Activated T-cell treated with anti-CD3 and anti-CD28 coated beads, Interleukin-2, amount 50 U/mL, for 24 hours (primary cell): ENCODE measurements around the gene XYLT1.
A peak's percentile ranks its signal among the peaks of the same experiment; 100 is the strongest.

ENCODE experiments used
- DNase-seq: peaks from one replicate; pipeline ENCODE4 v3.0.0-alpha.2; 2020
- H3K27ac Mint-ChIP-seq: 2 replicates; pipeline ENCODE4 v1.8.0; 2020; ENCODE audit warnings: mild to moderate bottlenecking, mixed read lengths
- H3K27me3 Mint-ChIP-seq: 2 replicates; pipeline ENCODE4 v1.8.0; 2020; ENCODE audit warnings: mixed read lengths
- H3K36me3 Mint-ChIP-seq: 2 replicates; pipeline ENCODE4 v1.8.0; 2020; ENCODE audit warnings: low read depth, mixed read lengths
- H3K4me1 Mint-ChIP-seq: 2 replicates; pipeline ENCODE4 v1.8.0; 2020; ENCODE audit warnings: low read depth, mixed read lengths
- H3K4me3 Mint-ChIP-seq: 2 replicates; pipeline ENCODE4 v1.8.0; 2020; ENCODE audit warnings: mild to moderate bottlenecking, moderate library complexity, mixed read lengths
- H3K9me3 Mint-ChIP-seq: 2 replicates; pipeline ENCODE4 v1.8.0; 2020; ENCODE audit warnings: mixed read lengths

Gene XYLT1

DNA sequence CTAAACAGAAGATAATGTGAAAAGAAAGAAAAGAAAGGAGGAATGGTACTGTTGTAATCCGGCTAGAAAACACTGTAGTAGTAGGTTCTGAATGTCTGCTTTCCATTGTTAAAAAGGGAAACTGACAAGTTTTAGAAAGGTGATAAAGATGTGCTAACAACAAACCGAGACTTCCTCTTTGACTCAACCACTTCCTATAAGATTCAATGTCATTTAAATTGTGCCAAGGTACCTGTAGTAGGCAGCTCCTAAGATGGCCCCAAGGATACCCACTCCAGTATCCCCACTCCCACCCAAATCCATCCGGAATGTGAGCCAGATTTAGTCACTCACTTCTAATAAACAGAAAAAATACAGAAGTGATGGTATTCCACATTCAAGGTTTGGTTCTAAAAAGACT, 31.2 kb downstream of the XYLT1 start:
- Mint-ChIP-seq H3K4me3 (peak overlapping the region; percentile 19), H3K27me3 (no peaks in the 10 kb centered on the region), H3K36me3 (peaks cover 4% of the 10 kb centered on the region), H3K27ac (peak overlapping the region; percentile 73), H3K4me1 (peaks cover 31% of the 10 kb centered on the region), H3K9me3 (no peaks in the 10 kb centered on the region)
- no peak for DNase-seq

DNA sequence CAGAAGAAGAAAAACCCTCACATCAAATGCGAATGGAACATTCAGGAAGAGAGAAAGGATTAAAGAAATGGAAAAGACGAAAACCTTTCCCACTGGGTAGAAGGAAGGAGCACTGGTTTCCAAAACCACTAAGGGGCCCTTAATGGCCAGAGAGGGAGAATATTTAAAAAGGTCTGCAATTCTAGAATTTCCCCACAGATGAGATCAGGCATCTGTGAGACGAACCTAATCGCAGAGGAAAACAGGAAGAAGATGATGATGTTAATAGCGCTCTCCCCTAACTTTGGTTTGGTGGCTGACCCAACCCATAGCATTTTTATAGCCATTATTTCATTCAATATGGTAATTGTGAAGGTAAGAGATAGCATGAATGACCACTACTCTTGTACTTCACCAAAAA, 32.8 kb downstream of the XYLT1 start:
- no peak for DNase-seq
- no peaks in the 10 kb centered on the region for H3K36me3 Mint-ChIP-seq
- no peak overlapping the region for H3K4me3 Mint-ChIP-seq
- peaks cover 32% of the 10 kb centered on the region for H3K4me1 Mint-ChIP-seq
- no peaks in the 10 kb centered on the region for H3K27me3 Mint-ChIP-seq
- H3K27ac Mint-ChIP-seq: no peak overlapping the region
- H3K9me3 Mint-ChIP-seq: no peaks in the 10 kb centered on the region

DNA sequence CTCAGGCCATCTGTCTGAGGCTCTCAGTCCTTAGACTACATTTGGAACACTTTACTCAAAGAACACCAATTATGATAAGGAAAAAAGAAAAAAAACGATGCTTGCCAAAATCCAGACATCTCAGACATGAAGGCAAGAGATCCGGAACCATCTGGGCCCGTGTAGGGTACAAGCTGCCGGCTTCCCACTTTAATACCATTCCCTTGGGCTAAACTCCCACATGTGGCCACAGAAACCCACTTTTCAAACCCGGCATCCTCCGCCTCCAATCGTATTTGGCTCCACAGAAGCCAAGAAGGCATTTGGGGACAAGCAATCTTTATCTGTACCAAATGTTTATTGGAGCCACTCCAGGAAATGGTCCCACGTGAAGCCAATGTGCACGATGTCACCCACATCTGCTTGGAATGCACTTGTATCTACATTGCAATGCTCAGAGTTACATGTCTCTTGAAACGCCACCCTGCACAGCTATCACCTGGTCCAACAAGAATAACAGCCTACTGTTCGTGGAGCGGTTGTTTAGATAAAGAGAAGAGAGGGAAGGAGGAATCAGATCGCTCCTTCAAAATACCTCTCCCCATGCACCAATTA, 33.5 kb downstream of the XYLT1 start:
- Mint-ChIP-seq H3K4me3 (no peak overlapping the region), H3K4me1 (peaks cover 34% of the 10 kb centered on the region), H3K36me3 (no peaks in the 10 kb centered on the region), H3K27me3 (no peaks in the 10 kb centered on the region), H3K9me3 (no peaks in the 10 kb centered on the region), H3K27ac (no peak overlapping the region)
- DNase-seq: no peak

DNA sequence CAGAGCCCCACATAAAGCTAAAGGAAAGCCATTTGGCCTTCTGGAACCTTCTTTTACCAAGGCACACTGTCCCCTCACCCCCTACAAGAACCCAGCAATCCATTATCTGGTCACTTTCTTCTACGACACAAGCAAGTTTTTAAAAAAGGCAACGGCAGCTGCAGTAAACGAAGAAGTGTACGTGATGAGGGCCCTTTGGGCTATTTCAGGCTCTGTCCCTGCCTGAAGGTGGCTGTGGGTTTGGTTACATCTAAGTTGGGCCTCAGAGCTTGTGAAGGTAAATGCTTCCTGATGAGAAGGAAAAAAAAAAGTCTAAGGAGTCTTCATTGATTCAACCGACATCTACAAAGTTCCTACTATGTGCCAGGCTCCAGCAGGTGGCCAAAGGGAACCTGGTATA, 35.4 kb downstream of the XYLT1 start:
- Mint-ChIP-seq H3K4me1 (peaks cover 34% of the 10 kb centered on the region), H3K4me3 (no peak overlapping the region), H3K27ac (no peak overlapping the region), H3K27me3 (no peaks in the 10 kb centered on the region), H3K9me3 (no peaks in the 10 kb centered on the region), H3K36me3 (no peaks in the 10 kb centered on the region)
- DNase-seq: no peak

DNA sequence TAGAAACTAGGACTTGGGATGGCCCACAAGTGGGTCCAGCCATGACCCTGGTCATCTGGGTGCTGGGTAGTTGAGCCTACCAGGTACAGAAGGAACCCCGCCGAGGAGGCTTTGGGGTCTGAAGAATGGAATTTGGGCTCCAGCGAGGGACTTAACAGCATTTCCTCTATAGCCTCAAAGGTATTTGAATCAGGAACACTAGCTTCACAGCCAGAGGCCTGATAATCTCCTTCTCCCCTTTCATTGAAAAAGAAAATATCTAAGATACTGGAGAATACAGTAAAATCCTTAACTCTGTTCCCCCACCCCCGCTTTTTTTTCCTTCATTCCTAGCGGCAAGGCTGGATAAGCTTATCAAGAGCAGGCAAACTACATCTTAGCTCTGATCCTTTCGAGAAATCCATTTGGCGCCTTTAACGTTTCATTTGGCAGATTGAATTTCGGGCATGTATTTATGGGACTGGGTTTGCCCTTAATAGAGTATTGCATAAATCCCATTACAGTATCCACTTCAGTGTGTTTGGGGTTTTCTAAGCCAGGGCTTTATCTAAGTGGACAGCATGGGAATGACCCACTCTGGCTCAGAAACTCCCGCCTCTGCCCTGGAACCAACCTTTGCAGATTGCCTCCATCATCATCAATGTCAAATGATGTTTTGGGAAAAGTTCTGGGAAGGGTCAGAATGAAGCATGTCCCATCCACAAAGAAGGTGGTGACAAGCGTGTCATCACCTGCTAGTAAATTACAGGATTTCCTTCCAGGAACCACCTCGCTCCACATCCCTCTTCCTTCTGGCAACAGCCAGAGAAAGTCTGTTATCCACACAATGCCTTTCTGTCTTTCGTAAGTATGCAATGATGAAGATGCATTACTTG, 36.9 kb downstream of the XYLT1 start:
- Mint-ChIP-seq H3K4me1 (peaks cover 19% of the 10 kb centered on the region), H3K27me3 (no peaks in the 10 kb centered on the region), H3K36me3 (no peaks in the 10 kb centered on the region), H3K4me3 (no peak overlapping the region), H3K9me3 (no peaks in the 10 kb centered on the region), H3K27ac (no peak overlapping the region)
- DNase-seq: no peak

DNA sequence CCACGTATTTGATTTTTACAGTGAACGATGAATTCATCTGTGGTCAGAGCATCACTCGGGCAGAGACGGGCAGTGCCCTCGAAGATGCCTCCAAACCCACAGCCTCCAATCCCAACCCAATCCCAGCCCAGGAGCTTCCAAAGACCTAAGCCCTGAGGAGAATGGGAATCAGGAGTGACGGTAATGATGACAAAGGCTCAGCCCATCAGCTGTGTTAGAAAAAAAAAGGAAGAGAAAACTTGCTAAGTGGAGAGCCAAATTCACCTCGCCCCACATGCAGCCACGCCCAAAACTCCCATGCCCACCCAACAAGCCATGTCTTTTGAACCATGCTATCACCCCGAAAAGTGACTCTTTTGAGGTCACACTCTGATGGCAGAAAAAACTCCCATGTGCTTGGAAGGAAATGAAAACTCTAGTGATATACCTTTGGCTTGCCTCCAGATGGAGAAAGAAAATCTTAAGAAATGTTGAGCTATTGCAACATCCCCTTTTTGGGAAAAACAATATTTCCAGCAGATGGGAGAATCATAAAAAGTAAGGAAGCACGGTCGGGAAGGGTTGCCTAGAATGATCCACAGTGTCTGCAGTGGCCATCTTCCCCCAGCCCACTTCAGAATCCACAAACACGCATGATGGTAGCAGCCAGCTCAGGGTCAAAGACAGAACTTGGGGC, 37.7 kb downstream of the XYLT1 start:
- Mint-ChIP-seq H3K9me3 (no peaks in the 10 kb centered on the region), H3K27me3 (no peaks in the 10 kb centered on the region), H3K4me3 (no peak overlapping the region), H3K27ac (no peak overlapping the region), H3K36me3 (no peaks in the 10 kb centered on the region), H3K4me1 (peaks cover 13% of the 10 kb centered on the region)
- no peak for DNase-seq

DNA sequence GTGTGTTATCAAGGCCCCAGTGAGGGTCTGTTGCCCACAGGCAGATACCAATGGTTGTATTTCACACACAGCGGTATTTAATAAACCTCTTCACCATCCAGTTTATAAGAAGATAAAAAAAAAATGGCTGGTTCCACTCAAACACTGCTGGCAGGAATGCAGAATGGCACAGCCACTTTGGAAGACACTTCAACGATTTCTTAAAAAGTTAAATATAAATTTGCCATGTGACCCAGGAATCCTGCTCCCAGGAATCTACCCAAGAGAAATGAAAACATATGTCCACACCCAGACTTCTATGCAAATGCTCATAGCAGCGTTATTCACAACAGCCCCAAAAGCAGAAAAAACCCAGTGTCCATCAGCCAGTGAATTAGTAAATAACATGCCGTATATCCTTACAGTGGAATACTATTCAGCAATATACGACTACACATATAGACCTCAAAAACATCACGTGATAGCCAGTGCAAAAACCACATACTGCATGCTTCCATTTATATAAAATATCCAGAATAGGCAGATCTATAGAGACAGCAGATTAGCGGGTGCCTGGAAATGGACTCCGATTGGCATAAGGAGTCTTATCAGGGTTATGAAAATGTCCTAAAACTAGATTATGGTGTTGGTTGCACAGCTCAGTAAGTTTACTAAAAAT, 38.7 kb downstream of the XYLT1 start:
- Mint-ChIP-seq H3K9me3 (no peaks in the 10 kb centered on the region), H3K27me3 (no peaks in the 10 kb centered on the region), H3K4me3 (no peak overlapping the region), H3K27ac (no peak overlapping the region), H3K4me1 (peaks cover 9% of the 10 kb centered on the region), H3K36me3 (no peaks in the 10 kb centered on the region)
- DNase-seq: no peak

DNA sequence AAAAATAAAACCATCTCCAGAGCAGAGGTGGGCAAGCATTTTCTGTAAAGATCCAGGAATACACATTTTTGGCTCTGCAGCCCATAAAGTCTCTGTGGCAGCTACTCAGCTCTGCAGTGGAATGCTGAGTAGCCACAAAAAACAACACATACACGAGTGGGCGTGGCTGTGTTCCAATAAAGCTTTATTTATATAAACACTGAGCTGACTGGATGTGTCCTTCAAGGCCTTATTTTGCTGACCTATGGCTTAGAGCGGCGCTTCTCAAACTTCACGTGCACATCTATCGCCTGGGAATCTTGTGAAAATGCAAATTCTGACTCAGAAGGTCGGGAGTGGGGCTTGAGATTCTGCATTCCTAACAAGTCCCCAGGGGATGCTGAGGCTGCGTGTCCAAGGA, 39.7 kb downstream of the XYLT1 start:
- H3K4me1 Mint-ChIP-seq: peaks cover 8% of the 10 kb centered on the region
- H3K27me3 Mint-ChIP-seq: no peaks in the 10 kb centered on the region

DNA sequence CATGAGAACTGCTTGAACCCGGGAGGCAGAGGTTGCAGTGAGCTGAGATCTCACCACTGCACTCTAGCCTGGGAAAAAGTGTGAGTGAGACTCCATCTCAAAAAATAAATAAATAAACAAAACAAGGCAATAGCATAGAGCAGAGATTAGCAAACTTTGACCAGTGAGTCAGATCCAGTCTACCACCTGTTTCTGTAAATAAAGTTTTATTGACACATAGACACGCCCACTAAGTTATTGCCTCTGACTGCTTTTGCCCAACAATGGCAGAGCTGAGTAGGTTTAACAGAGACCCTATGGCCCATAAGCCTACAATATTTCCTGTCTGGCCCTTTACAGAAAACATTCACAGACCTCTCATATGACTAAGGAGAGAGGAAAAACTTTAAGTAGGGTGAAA, 44.3 kb downstream of the XYLT1 start:
- H3K4me3 Mint-ChIP-seq: no peak overlapping the region
- peaks cover 8% of the 10 kb centered on the region for H3K4me1 Mint-ChIP-seq
- DNase-seq: no peak
- H3K27ac Mint-ChIP-seq: no peak overlapping the region
- no peaks in the 10 kb centered on the region for H3K36me3 Mint-ChIP-seq
- no peaks in the 10 kb centered on the region for H3K9me3 Mint-ChIP-seq
- no peaks in the 10 kb centered on the region for H3K27me3 Mint-ChIP-seq

More for the DNA sequence above, 39.7 kb downstream of the XYLT1 start:
- Mint-ChIP-seq H3K4me3 (no peak overlapping the region), H3K9me3 (no peaks in the 10 kb centered on the region), H3K27ac (no peak overlapping the region), H3K36me3 (no peaks in the 10 kb centered on the region)
- DNase-seq: no peak

DNA sequence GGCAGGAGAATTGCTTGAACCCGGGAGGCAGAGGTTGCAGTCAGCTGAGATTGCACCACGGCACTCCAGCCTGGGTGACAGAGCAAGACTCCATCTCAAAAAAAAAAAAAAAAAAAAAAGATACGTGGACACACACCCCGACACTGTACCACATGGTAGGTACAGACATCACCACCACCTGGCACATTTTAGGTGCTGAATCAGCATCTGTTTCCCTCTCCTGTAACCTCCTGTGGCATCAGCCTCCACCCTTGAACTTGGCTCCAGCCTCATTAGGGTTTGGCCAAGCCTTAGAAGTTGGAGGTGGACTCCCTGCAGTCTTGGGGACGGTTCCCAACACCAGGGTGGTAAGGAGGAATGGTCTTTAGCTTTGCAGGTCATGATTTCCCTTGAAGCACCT, 46.0 kb downstream of the XYLT1 start:
- no peak for DNase-seq
- H3K9me3 Mint-ChIP-seq: no peaks in the 10 kb centered on the region
- H3K4me3 Mint-ChIP-seq: no peak overlapping the region
- peaks cover 6% of the 10 kb centered on the region for H3K4me1 Mint-ChIP-seq
- H3K27me3 Mint-ChIP-seq: no peaks in the 10 kb centered on the region
- H3K27ac Mint-ChIP-seq: no peak overlapping the region
- no peaks in the 10 kb centered on the region for H3K36me3 Mint-ChIP-seq

DNA sequence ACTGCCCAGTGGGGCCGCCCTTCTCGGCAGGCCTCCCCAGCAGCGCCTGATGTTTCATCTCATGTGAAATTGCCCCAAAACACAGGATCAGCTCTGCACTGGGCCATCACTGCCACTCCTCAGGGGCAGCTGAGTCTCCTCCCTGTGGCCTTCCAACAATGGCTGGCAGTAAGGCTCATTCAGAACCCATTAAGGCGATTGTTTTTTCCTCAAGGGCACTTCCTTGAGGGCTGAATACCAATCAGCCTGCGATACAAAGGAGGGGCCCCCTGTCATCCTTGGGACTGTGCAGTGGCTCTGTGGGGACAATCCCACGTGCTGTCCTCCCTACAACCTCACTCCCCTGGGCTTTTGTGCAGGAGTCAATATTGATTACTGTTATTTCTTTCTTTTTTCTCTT, 47.5 kb downstream of the XYLT1 start:
- no peak overlapping the region for H3K4me3 Mint-ChIP-seq
- H3K4me1 Mint-ChIP-seq: peaks cover 8% of the 10 kb centered on the region

DNA sequence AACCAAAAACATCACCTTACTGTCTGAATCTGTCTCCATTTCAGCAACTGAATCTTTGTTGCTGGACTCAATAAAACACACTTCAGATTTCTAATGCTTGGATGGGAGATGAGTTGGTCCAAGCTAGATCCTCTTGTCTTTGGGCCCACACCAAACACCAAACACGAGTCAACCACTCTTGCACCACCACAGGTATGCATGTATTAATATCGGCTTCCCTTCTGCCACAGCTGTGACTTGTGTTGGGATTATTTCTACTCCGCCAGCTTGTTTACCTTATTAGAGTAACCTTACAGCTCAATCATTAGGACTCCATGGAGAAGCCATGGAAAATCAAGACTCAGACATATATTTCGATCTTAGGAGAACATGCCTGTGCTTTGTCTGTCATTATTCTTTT, 49.9 kb downstream of the XYLT1 start:
- Mint-ChIP-seq H3K9me3 (peaks cover 5% of the 10 kb centered on the region), H3K36me3 (no peaks in the 10 kb centered on the region), H3K27ac (no peak overlapping the region), H3K4me1 (peaks cover 31% of the 10 kb centered on the region), H3K27me3 (no peaks in the 10 kb centered on the region), H3K4me3 (no peak overlapping the region)
- DNase-seq: no peak

More for the DNA sequence above, 47.5 kb downstream of the XYLT1 start:
- Mint-ChIP-seq H3K9me3 (no peaks in the 10 kb centered on the region), H3K27ac (no peak overlapping the region), H3K27me3 (no peaks in the 10 kb centered on the region), H3K36me3 (no peaks in the 10 kb centered on the region)
- DNase-seq: no peak

DNA sequence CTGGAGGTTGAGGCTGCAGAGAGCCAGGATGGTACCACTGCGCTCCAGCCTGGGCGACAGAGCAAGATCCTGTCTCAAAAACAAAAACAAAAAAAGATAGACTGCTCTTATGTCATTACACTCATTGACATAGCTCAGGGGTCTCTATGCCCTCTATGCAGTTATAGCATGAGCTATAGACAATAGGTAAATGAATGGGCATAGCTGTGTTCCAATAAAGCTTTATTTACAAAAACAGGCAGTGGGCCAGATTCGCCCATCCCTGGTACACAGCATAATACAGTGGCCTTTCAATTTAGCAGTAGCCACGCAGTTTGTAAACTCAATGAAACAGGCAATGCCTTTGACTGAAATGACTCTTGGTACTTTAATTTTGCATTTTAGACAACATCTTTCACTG, 51.5 kb downstream of the XYLT1 start:
- no peak overlapping the region for H3K4me3 Mint-ChIP-seq
- no peaks in the 10 kb centered on the region for H3K27me3 Mint-ChIP-seq
- H3K27ac Mint-ChIP-seq: peak overlapping the region; percentile 47
- DNase-seq: no peak
- peaks cover 5% of the 10 kb centered on the region for H3K9me3 Mint-ChIP-seq
- H3K4me1 Mint-ChIP-seq: peaks cover 41% of the 10 kb centered on the region
- H3K36me3 Mint-ChIP-seq: no peaks in the 10 kb centered on the region

DNA sequence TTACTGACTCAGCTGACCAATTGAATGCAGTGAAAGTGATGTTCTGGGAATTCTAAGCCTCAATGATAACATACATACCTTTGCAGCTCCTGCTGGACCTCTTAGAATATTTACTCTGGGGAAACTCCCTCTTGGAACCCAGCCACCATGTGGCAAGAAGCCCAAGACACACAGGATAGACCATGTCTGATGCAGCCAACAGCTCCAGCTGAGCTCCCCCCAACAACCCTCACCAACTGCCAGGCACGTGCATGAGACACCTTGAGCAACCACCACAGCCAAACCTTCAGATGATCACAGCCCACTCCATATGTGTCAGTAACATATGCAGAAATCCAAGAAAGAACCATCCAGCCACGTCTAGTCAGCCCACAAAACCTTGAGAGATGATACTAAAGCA, 53.0 kb downstream of the XYLT1 start:
- Mint-ChIP-seq H3K4me1 (peaks cover 47% of the 10 kb centered on the region), H3K9me3 (peaks cover 5% of the 10 kb centered on the region), H3K36me3 (no peaks in the 10 kb centered on the region), H3K4me3 (no peak overlapping the region), H3K27ac (peak overlapping the region; percentile 98), H3K27me3 (no peaks in the 10 kb centered on the region)
- DNase-seq: no peak
